Prostate gland (tissue), 2 donors: ENCODE data around the gene SLC25A1. TPM values are rescaled to one million over a fixed set of nuclear protein-coding genes. Genes with fewer than 3 reads are reported as not detected.
A peak's percentile ranks its signal among the peaks of the same experiment; 100 is the strongest.

Experiments
- DNase-seq: peaks from one replicate; pipeline ENCODE4 v3.0.0-alpha.2; 2019; ENCODE audit warnings: low spot score
- H3K27ac ChIP-seq, 2 donors: fragments of 200-600 bp; sonication (generic); 2 replicates each; pipeline ENCODE4 v1.5.1; 2017 to 2019
- H3K27me3 ChIP-seq: fragments of 200-600 bp; sonication (generic); replicated peaks from 2 replicates; pipeline ENCODE4 v1.5.1; 2019; ENCODE audit not compliant: insufficient read depth
- H3K36me3 ChIP-seq, 2 donors: fragments of 200-600 bp; sonication (generic); 1 replicate in 1 of 2; 2 replicates in 1 of 2; pipeline versions ENCODE4 v1.5.1 to v1.8.1; 2017 to 2019
- H3K4me1 ChIP-seq: fragments of 200-600 bp; sonication (generic); replicated peaks from 2 replicates; pipeline ENCODE4 v1.5.1; 2019
- H3K4me3 ChIP-seq, 2 donors: fragments of 200-600 bp; sonication (generic); 2 replicates each; pipeline ENCODE4 v1.5.1; 2017 to 2019
- H3K9me3 ChIP-seq: fragments of 200-600 bp; sonication (generic); 2 replicates; pipeline ENCODE4 v1.5.1; 2017
- CTCF ChIP-seq, 4 experiments: fragments of 200-600 bp in 2 of 4; fragments of 450-650 bp in 2 of 4; sonication (generic) in 2 of 4; IDR thresholded peaks; 1 replicate in 3 of 4; 2 replicates in 1 of 4; pipeline ENCODE4 v1.5.1; 2016 to 2019; ENCODE audit warnings: antibody characterized with exemption in 4 of 4, mild to moderate bottlenecking in 2 of 4, moderate library complexity in 2 of 4
- POLR2A ChIP-seq: fragments of 450-650 bp; IDR thresholded peaks from one replicate; pipeline ENCODE4 v1.6.1; 2016; ENCODE audit warnings: antibody characterized with exemption, mild to moderate bottlenecking
- POLR2AphosphoS5 ChIP-seq: sonication (generic); formaldehyde crosslinking; IDR thresholded peaks from one replicate; pipeline ENCODE4 v1.6.1; 2017; ENCODE audit warnings: antibody characterized with exemption
- WGBS: methylation state at CpG from one replicate; pipeline ENCODE4 v1.1.5; 2018; 5-methylcytosine and 5-hydroxymethylcytosine counted together
- intact Hi-C: fragments of 100-400 bp; cut with DNase I; formaldehyde crosslinking; loops from one replicate; pipeline ENCODE4 v1.14.2; 2022
- total RNA-seq, 2 donors: library from RNA; depleted of rRNA; stranded (reverse); fragments of >200 nt; gene quantifications; one replicate each; pipeline ENCODE4 v1.1.0, GENCODE V29; 2016

The SLC25A1 gene
- total RNA-seq, 2 donors from 2014 or later: 79.1 to 113 TPM

- intact Hi-C loops: no loop called here
- peak within 1 kb of the TSS in 1 of 2 donors; percentile 5 for H3K27ac ChIP-seq
- peaks cover 0 to 24% of the 10 kb centered on the region in 2 donors for H3K36me3 ChIP-seq
Observed at GRCh38 chr22:19130959-19131684, 47.4 kb downstream of the SLC25A1 start, which contains the start of gene TSSK2. Gene TSSK2 (plus strand): TSS chr22:19131308. CDS start chr22:19131400, 92 bp downstream.

GRCh38 chr22:19129871-19130270 lies 48.7 kb downstream of the SLC25A1 start:
- Histone ChIP-seq H3K9me3 (no peaks in the 10 kb centered on the region), H3K4me3 (no peak overlapping the region), H3K36me3 (peaks cover 0 to 18% of the 10 kb centered on the region in 2 donors), H3K27ac (peak overlapping the region in 1 of 2 donors; percentile 5), H3K4me1 (no peaks in the 10 kb centered on the region), H3K27me3 (no peaks in the 10 kb centered on the region)
- 44% methylated on average over 8 of the region's 8 CpGs for WGBS
- peak; percentile 41 for TF ChIP-seq POLR2AphosphoS5
- TF ChIP-seq CTCF (IDR thresholded peaks at IDR 0.05): no peak
- TF ChIP-seq POLR2A: peak; percentile 19
- DNase-seq: peak; percentile 67
- intact Hi-C loops: no loop called here

More at GRCh38 chr22:19130959-19131684, 47.4 kb downstream of the SLC25A1 start, which contains the start of gene TSSK2:
- Histone ChIP-seq H3K27me3 (no peaks in the 10 kb centered on the region), H3K4me1 (no peaks in the 10 kb centered on the region), H3K4me3 (no peak within 1 kb of the TSS), H3K9me3 (no peaks in the 10 kb centered on the region)
- no peak for TF ChIP-seq POLR2A
- no peak for TF ChIP-seq POLR2AphosphoS5
- TF ChIP-seq CTCF (IDR thresholded peaks at IDR 0.05): no peak
- no peak for DNase-seq
- WGBS: 81% methylated on average over 27 of the region's 27 CpGs

- H3K27me3 ChIP-seq: no peaks in the 10 kb centered on the region
- no peak overlapping the region for H3K27ac ChIP-seq
- no peak overlapping the region for H3K4me3 ChIP-seq
- TF ChIP-seq CTCF (IDR thresholded peaks at IDR 0.05) (no peak), POLR2AphosphoS5 (no peak), POLR2A (no peak)
- no peak for DNase-seq
- H3K4me1 ChIP-seq: no peaks in the 10 kb centered on the region
- no peaks in the 10 kb centered on the region for H3K9me3 ChIP-seq
- H3K36me3 ChIP-seq: peaks cover 0 to 12% of the 10 kb centered on the region in 2 donors
- WGBS: 78% methylated on average over 7 of the region's 7 CpGs
- intact Hi-C loops: no loop called here
Observed at GRCh38 chr22:19128946-19129727, 49.4 kb downstream of the SLC25A1 start.

GRCh38 chr22:19128009-19128401 lies 50.5 kb downstream of the SLC25A1 start:
- intact Hi-C loops: no loop called here
- Histone ChIP-seq H3K9me3 (no peaks in the 10 kb centered on the region), H3K27ac (no peak overlapping the region), H3K27me3 (no peaks in the 10 kb centered on the region), H3K4me3 (no peak overlapping the region), H3K36me3 (peaks cover 0 to under 1% of the 10 kb centered on the region in 2 donors), H3K4me1 (no peaks in the 10 kb centered on the region)
- no peak for TF ChIP-seq POLR2A
- WGBS: 91% methylated on average over 7 of the region's 7 CpGs
- no peak for DNase-seq

- 73% methylated on average over 16 of the region's 16 CpGs for WGBS
- TF ChIP-seq POLR2AphosphoS5: no peak
- no peak for TF ChIP-seq CTCF (IDR thresholded peaks at IDR 0.05)
- no peak for TF ChIP-seq POLR2A
- Histone ChIP-seq H3K9me3 (no peaks in the 10 kb centered on the region), H3K27me3 (no peaks in the 10 kb centered on the region), H3K4me3 (no peak overlapping the region), H3K36me3 (no peaks in the 10 kb centered on the region), H3K27ac (no peak overlapping the region), H3K4me1 (no peaks in the 10 kb centered on the region)
- no peak for DNase-seq
- intact Hi-C loops: no loop called here
Observed at GRCh38 chr22:19127329-19128008, 51.1 kb downstream of the SLC25A1 start.
